SK-N-MC (cell line): ENCODE results near the gene MADCAM1.

Source experiments
- DNase-seq: peaks from one replicate; pipeline ENCODE4 v3.0.0-alpha.2; 2011; ENCODE audit warnings: low read depth, low spot score
- H3K27ac ChIP-seq: fragments of 200-600 bp; sonication (generic); 2 replicates; pipeline ENCODE4 v1.5.1; 2016; ENCODE audit warnings: mixed run types
- H3K36me3 ChIP-seq: fragments of 200-600 bp; sonication (generic); 2 replicates; pipeline ENCODE4 v1.6.1; 2017; ENCODE audit warnings: antibody characterized with exemption, low read length, mixed read lengths; ENCODE audit not compliant: insufficient read depth
- H3K4me3 ChIP-seq: fragments of 200-600 bp; sonication (generic); 2 replicates; pipeline ENCODE4 v1.5.1; 2016
- H3K9ac ChIP-seq: fragments of 200-600 bp; sonication (generic); 2 replicates; pipeline ENCODE4 v1.8.0; 2017; ENCODE audit warnings: mixed run types, mixed read lengths; ENCODE audit not compliant: insufficient read length
- H3K9me3 ChIP-seq: fragments of 200-600 bp; sonication (generic); 2 replicates; pipeline ENCODE4 v1.6.1; 2017; ENCODE audit warnings: low read depth, mild to moderate bottlenecking, antibody characterized with exemption, low read length, moderate library complexity, mixed read lengths
- EZH2 ChIP-seq: fragments of 200-600 bp; sonication (generic); IDR thresholded peaks from one replicate; pipeline ENCODE4 v1.6.1; 2017; ENCODE audit warnings: antibody characterized with exemption
- FOXP2 ChIP-seq: optimal IDR thresholded peaks from 2 replicates; pipeline ENCODE3; 2011; ENCODE audit warnings: mild to moderate bottlenecking, moderate library complexity; ENCODE audit not compliant: insufficient read depth; ENCODE audit errors: extremely low read length, control extremely low read depth
- POLR2AphosphoS5 ChIP-seq: IDR thresholded peaks from 2 replicates; pipeline ENCODE4 v1.6.1; 2012; ENCODE audit warnings: mild to moderate bottlenecking, low read depth, low read length, borderline replicate concordance

The MADCAM1 gene

DNA sequence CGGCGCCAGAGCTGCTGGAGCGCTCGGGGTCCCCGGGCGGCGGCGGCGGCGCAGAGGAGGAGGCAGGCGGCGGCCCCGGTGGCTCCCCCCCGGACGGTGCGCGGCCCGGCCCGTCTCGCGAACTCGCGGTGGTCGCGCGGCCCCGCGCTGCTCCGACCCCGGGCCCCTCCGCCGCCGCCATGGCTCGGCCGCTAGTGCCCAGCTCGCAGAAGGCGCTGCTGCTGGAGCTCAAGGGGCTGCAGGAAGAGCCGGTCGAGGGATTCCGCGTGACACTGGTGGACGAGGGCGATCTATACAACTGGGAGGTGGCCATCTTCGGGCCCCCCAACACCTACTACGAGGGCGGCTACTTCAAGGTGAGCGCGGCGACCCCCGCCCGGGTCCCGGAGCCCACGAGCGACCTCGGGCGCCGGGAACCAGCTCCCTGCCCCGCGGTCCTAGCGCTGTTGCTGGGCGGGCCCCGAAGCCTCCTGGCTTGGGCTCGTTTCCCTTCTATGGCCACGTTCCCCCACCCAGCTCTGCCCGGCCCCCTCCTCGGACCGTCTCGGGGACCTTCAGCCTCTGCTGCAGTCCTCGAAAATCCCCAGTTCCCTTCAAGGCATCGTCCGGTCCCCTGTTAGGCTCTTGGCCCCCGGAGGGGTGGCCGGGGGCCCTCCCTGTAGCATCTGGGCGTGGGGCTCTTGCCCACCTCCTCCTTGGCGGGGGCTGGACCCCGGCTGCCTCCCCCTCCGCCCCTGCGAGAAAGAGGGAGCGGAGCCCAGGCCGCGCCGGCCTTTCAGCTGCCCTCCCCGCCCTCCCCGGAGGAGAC lies 35.7 kb downstream of the MADCAM1 start, which contains the start of gene CDC34:
CDC34 (plus strand) TSS at position 8 of the 808 bp plus-strand sequence; CDS start at position 180, 172 bp downstream.
- DNase-seq = no peak
- peak within 1 kb of the TSS; percentile 81 for H3K27ac ChIP-seq

DNA sequence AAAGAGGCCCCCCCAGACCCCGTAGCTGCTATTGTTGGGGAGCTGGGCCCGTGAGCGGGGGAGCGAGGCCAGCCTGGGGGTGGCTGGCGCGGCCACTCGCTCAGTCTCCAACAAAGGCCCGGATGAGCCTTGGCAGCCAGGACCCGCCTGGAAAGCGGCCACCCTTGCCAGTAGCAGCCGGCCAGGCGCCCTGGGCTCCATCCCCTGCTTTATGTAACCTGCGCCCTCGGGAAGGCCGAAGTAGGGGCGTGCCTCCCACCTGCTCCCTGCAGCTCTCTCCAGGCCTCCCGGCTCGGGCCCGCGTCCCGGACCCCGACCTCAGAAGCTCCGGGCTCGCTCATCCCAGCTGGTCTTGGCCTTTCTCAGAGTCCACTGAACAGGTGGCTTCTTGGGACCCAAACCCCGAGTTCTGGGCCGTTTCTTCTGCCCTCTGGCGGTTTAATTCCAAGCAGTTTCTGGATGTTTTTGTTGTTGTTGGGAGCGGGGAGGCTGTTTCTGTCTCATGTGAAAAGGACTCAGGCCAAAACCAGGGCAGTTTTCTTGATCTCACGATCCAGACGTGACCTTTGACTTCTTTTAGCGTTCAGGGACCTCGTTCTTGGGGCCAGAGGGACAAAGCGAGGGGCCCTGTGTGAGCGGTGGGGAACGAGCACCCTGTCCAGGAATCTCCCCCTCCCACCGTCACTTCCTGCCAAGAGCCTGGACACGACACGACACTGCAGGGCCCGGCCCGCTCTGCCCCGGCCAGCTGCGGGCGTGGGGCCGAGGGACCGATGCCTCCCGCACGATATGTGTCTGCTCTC lies 36.5 kb downstream of the MADCAM1 start:
- Histone ChIP-seq H3K9ac (peak overlapping the region; percentile 91), H3K4me3 (peak overlapping the region; percentile 81), H3K36me3 (peaks cover 11% of the 10 kb centered on the region; the same call in 1 of the 2 replicates), H3K27ac (no peak overlapping the region), H3K9me3 (no peaks in the 10 kb centered on the region)
- TF ChIP-seq FOXP2 = no peak
- TF ChIP-seq POLR2AphosphoS5 = no peak
- TF ChIP-seq EZH2 = no peak
- no peak for DNase-seq

More for the DNA sequence above, 35.7 kb downstream of the MADCAM1 start, which contains the start of gene CDC34:
- TF ChIP-seq FOXP2 = no peak
- TF ChIP-seq POLR2AphosphoS5 = no peak
- no peaks in the 10 kb centered on the region for H3K9me3 ChIP-seq
- H3K36me3 ChIP-seq = peaks cover 11% of the 10 kb centered on the region; the same call in 1 of the 2 replicates
- H3K9ac ChIP-seq = peak within 1 kb of the TSS; percentile 91
- H3K4me3 ChIP-seq = peak within 1 kb of the TSS; percentile 92

DNA sequence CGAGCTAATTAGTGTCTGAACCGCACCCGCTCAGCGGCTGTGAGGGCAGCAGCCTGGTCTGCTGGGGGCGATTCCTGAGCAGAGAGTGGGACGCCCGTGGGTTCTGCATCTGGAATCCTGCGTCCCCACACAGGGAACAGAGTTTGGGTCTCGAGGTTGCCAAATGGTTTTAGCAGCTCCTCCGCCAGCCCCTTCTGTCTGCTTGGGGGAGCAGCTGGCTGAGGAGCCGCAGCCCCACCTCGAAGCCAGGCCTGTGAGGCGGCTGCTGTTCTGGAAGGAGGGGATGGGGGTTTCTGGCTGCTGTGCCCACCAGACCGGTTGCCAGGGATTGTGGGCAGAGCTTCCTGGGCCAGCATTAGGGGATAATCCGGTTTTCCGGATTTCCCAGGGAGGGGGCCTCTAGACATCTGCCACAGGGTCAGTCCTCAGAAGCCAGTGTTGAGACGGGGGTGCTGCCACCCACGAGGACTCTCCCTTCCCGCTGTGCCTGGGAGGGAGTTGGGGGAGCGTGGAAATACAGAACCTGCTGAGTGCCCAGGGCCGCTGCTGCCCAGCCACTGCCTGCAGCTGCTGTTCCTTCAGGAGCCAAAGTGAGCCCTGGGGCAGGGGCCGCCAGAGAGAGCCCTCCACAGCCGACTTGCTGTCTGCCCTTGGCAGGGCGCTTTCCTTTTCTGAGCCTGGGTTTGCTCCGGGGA lies 37.2 kb downstream of the MADCAM1 start:
- Histone ChIP-seq H3K27ac (no peak overlapping the region), H3K36me3 (peaks cover 13% of the 10 kb centered on the region; the same call in 1 of the 2 replicates), H3K9ac (peak overlapping the region; percentile 91), H3K4me3 (peak overlapping the region; percentile 81), H3K9me3 (no peaks in the 10 kb centered on the region)
- TF ChIP-seq FOXP2 = no peak
- no peak for DNase-seq

DNA sequence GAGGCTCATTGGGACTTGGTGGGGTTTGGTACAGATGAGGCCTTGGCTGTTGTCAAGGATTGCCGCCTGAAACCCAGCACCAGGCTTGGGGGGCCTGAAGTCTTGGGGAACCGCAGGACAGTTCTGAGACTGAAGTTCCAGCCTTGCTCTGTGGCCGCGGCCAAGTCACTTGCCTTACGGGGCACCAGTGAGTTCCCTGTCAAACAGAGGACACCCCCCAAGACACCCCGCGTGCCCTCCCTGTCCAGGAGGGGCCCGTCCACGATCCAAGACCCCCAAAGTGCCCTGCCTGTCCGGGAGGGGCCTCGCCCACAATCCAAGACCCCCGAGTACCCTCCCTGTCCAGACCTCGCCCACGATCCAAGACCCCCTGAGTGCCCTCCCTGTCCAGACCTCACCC lies 37.8 kb downstream of the MADCAM1 start:
- TF ChIP-seq POLR2AphosphoS5 = no peak
- TF ChIP-seq FOXP2 = no peak
- TF ChIP-seq EZH2 = no peak
- Histone ChIP-seq H3K36me3 (peaks cover 16% of the 10 kb centered on the region; the same call in 1 of the 2 replicates), H3K27ac (no peak overlapping the region), H3K4me3 (no peak overlapping the region), H3K9me3 (no peaks in the 10 kb centered on the region), H3K9ac (peak overlapping the region; percentile 91)
- DNase-seq = no peak

DNA sequence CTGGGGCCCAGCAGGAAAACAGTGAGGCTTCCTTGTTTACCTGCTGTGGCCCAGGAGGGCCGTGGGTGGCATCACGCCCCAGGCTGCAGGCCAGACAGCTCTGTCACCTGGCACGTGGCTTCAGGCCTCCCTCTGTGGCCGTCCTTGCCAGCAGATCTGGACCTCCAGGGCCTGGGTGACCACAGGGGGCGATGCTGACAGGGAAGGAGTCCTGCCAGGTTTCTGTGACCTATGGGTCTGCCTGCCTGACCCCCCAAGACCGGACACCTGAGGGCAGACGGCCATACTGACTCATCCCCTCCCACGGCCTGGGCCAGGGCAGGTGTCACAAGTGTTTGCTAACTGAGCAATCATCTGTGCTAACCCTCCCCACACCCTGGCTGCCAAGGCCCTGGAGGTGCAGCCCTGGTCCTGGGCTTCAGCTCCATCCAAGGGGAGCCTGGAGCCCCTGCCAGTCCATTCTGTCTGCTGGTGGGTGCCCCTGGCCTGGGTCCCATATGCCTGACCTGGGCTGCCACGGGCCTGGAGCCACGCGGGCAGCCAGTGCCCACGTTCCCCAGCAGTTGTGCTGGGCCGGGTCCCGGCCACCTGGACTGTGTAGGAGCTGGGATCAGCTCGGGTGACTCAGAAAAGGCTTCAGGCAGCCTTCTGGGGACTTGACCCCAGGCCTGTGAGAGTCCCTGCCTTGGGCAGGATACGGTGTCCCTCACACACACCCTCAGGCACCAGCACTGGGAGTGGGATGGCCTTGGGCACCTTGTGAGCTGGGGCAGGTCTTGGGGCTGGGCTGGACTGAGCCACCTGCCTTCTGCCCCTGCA lies 38.9 kb downstream of the MADCAM1 start:
- Histone ChIP-seq H3K9ac (no peak overlapping the region), H3K4me3 (no peak overlapping the region), H3K27ac (no peak overlapping the region), H3K36me3 (peaks cover 16% of the 10 kb centered on the region; the same call in 1 of the 2 replicates), H3K9me3 (no peaks in the 10 kb centered on the region)
- DNase-seq = no peak
- TF ChIP-seq EZH2 (no peak), POLR2AphosphoS5 (no peak), FOXP2 (no peak)

DNA sequence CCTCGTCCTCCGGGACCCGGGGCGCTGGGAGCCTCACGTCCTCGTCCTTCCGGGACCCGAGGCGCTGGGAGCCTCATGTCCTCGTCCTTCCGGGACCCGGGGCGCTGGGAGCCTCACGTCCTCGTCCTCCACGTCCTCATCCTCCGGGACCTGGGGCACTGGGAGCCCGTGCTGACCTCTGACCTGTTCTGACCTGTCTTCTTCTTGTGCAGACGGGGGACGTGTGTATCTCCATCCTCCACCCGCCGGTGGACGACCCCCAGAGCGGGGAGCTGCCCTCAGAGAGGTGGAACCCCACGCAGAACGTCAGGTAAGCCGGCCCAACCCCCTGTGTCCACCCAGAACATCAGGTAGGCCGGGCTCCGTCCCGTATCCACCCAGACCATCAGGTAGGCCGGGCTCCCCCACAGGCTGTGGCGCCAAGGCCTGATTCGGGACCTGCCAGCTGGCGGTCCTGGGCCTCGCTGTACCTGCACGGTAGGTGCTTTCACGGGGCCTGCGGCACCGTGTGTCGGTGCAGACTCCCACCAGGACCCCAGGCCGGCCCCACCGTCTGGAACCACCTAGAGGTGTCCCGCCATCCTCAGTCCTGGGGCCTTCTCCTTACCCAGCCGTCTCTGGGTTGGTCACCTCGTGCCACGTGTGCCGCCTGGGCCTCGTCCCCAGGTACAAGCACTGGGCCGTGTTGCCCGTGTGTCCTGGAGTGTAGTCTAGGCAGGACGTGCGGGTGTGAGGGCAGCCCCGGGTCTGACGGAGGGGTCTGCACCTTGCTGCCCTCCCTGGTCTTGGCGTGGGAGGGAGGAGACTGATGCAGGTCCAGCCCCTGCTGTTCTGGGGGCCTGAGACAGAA lies 40.0 kb downstream of the MADCAM1 start:
- H3K36me3 ChIP-seq = peaks cover 16% of the 10 kb centered on the region; the same call in 1 of the 2 replicates
- no peaks in the 10 kb centered on the region for H3K9me3 ChIP-seq
- no peak overlapping the region for H3K9ac ChIP-seq
- no peak overlapping the region for H3K27ac ChIP-seq
- no peak for TF ChIP-seq EZH2
- TF ChIP-seq FOXP2 = no peak
- no peak for TF ChIP-seq POLR2AphosphoS5
- H3K4me3 ChIP-seq = no peak overlapping the region
- no peak for DNase-seq

DNA sequence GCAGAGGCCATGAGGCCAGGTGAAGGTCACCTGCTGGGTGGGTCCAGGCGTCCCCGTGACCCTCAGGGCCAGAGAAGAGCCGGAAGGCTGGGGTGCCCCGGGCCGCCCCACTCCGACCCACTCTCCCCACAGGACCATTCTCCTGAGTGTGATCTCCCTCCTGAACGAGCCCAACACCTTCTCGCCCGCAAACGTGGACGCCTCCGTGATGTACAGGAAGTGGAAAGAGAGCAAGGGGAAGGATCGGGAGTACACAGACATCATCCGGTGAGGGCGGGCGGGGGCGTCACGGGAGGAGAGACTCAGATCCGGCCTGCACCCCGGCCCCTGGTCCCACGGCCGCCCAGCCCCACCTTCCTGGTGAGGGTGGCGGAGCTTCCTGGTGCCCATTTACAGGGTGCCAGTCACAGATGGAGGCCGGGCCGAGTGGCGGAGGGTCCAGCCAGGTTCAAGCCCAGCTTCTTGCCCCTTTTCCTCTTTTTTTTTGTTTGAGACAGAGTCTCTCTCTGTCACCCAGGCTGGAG lies 40.7 kb downstream of the MADCAM1 start:
- no peak for DNase-seq
- Histone ChIP-seq H3K4me3 (no peak overlapping the region), H3K9me3 (no peaks in the 10 kb centered on the region), H3K36me3 (peaks cover 16% of the 10 kb centered on the region; the same call in 1 of the 2 replicates), H3K27ac (no peak overlapping the region), H3K9ac (no peak overlapping the region)
- TF ChIP-seq FOXP2 = no peak
- TF ChIP-seq POLR2AphosphoS5 = no peak
- TF ChIP-seq EZH2 = no peak
